Measurements from ENCODE around the gene KIF6.

Gene KIF6

GRCh38 chr6:39339096-39339867 is 385.9 kb downstream of the KIF6 start:
- no peak overlapping the region for H3K4me2 ChIP-seq (ENCODE audit: low read length)
- H2AFZ ChIP-seq, result no peak overlapping the region
- no peak overlapping the region for H3K4me3 ChIP-seq (ENCODE audit: low read depth, low read length)
- no peaks in the 10 kb centered on the region for H3K9me3 ChIP-seq (ENCODE audit: control insufficient read depth, low read length)
- H3K36me3 ChIP-seq (ENCODE audit: control insufficient read depth, insufficient read depth, low read length), result no peaks in the 10 kb centered on the region
- no peaks in the 10 kb centered on the region for H3K79me2 ChIP-seq
- no peak overlapping the region for H3K27ac ChIP-seq
- no peaks in the 10 kb centered on the region for H3K4me1 ChIP-seq
- H3K27me3 ChIP-seq (ENCODE audit: control insufficient read depth, insufficient read depth, low read length), result no peaks in the 10 kb centered on the region
- TF ChIP-seq CTCF (IDR thresholded peaks at IDR 0.05), result no peak
- no peak overlapping the region for H3K9ac ChIP-seq

- Histone ChIP-seq H3K9ac (no peak overlapping the region), H3K4me3 (ENCODE audit: low read depth, low read length) (no peak overlapping the region), H3K27ac (no peak overlapping the region), H3K79me2 (no peaks in the 10 kb centered on the region), H3K9me3 (ENCODE audit: control insufficient read depth, low read length) (no peaks in the 10 kb centered on the region), H3K4me2 (ENCODE audit: low read length) (no peak overlapping the region), H3K27me3 (ENCODE audit: control insufficient read depth, insufficient read depth, low read length) (no peaks in the 10 kb centered on the region), H2AFZ (no peak overlapping the region), H3K36me3 (ENCODE audit: control insufficient read depth, insufficient read depth, low read length) (no peaks in the 10 kb centered on the region), H3K4me1 (no peaks in the 10 kb centered on the region)
- no peak for TF ChIP-seq CTCF (IDR thresholded peaks at IDR 0.05)
Observed at GRCh38 chr6:39338397-39338796, 386.8 kb downstream of the KIF6 start.

GRCh38 chr6:39335780-39336545 is 389.2 kb downstream of the KIF6 start:
- Histone ChIP-seq H3K27me3 (ENCODE audit: control insufficient read depth, insufficient read depth, low read length) (no peaks in the 10 kb centered on the region), H2AFZ (no peak overlapping the region), H3K4me3 (ENCODE audit: low read depth, low read length) (no peak overlapping the region), H3K4me1 (no peaks in the 10 kb centered on the region), H3K9ac (no peak overlapping the region), H3K36me3 (ENCODE audit: control insufficient read depth, insufficient read depth, low read length) (no peaks in the 10 kb centered on the region), H3K9me3 (ENCODE audit: control insufficient read depth, low read length) (no peaks in the 10 kb centered on the region), H3K27ac (no peak overlapping the region), H3K4me2 (ENCODE audit: low read length) (no peak overlapping the region), H3K79me2 (no peaks in the 10 kb centered on the region)
- no peak for TF ChIP-seq CTCF (IDR thresholded peaks at IDR 0.05)

GRCh38 chr6:39333644-39334438 is 391.4 kb downstream of the KIF6 start:
- Histone ChIP-seq H3K9ac (no peak overlapping the region), H3K9me3 (ENCODE audit: control insufficient read depth, low read length) (no peaks in the 10 kb centered on the region), H3K79me2 (no peaks in the 10 kb centered on the region), H3K27ac (no peak overlapping the region), H3K27me3 (ENCODE audit: control insufficient read depth, insufficient read depth, low read length) (no peaks in the 10 kb centered on the region), H2AFZ (no peak overlapping the region), H3K4me1 (no peaks in the 10 kb centered on the region), H3K36me3 (ENCODE audit: control insufficient read depth, insufficient read depth, low read length) (no peaks in the 10 kb centered on the region), H3K4me3 (ENCODE audit: low read depth, low read length) (no peak overlapping the region), H3K4me2 (ENCODE audit: low read length) (no peak overlapping the region)
- TF ChIP-seq CTCF (IDR thresholded peaks at IDR 0.05), result no peak
